CD14-positive monocyte (primary cell): ENCODE results near the gene GALNS. TPM values are rescaled to one million over a fixed set of nuclear protein-coding genes. Genes with fewer than 3 reads are reported as not detected.
A peak's percentile ranks its signal among the peaks of the same experiment; 100 is the strongest.

Experiments
- DNase-seq, 3 donors: peaks; one replicate each; pipeline ENCODE4 v3.0.0-alpha.2; 2011 to 2022
- H2AFZ ChIP-seq: 2 replicates; pipeline ENCODE4 v1.6.0; 2012; ENCODE audit warnings: mild to moderate bottlenecking, low read depth, low read length, inconsistent platforms; ENCODE audit not compliant: insufficient read depth, poor library complexity, severe bottlenecking
- H3K27ac ChIP-seq, 2 donors: 1 replicate in 1 of 2; 2 replicates in 1 of 2; pipeline ENCODE4 v1.5.1; 2012 to 2013; ENCODE audit warnings: low read length in 2 of 2, control low read depth in 1 of 2, inconsistent platforms in 1 of 2, low read depth in 1 of 2, mild to moderate bottlenecking in 1 of 2
- H3K27me3 ChIP-seq, 2 donors: one replicate each; pipeline versions ENCODE4 v1.6.0 to v1.6.1; 2011 to 2013; ENCODE audit warnings: low read length in 2 of 2; ENCODE audit not compliant: control insufficient read depth in 2 of 2, insufficient read depth in 2 of 2
- H3K36me3 ChIP-seq, 2 donors: replicated peaks in 1 of 2; 1 replicate in 1 of 2; 2 replicates in 1 of 2; pipeline versions ENCODE4 v1.5.1 to v1.6.1; 2012 to 2013; ENCODE audit warnings: low read length in 2 of 2, control low read depth in 1 of 2, inconsistent platforms in 1 of 2, mild to moderate bottlenecking in 1 of 2; ENCODE audit not compliant: insufficient read depth in 2 of 2, control insufficient read depth in 1 of 2
- H3K4me1 ChIP-seq, 2 donors: 1 replicate in 1 of 2; 2 replicates in 1 of 2; pipeline versions ENCODE4 v1.5.1 to v1.6.1; 2012 to 2013; ENCODE audit warnings: low read length in 2 of 2, control low read depth in 1 of 2, inconsistent platforms in 1 of 2, mild to moderate bottlenecking in 1 of 2, moderate library complexity in 1 of 2; ENCODE audit not compliant: insufficient read depth in 2 of 2, control insufficient read depth in 1 of 2
- H3K4me2 ChIP-seq: replicated peaks from 2 replicates; pipeline ENCODE3; 2012; ENCODE audit warnings: low read length, moderate library complexity, mild to moderate bottlenecking; ENCODE audit not compliant: poor library complexity, severe bottlenecking; ENCODE audit errors: extremely low read depth
- H3K4me3 ChIP-seq, 3 experiments: fragments of 200-600 bp in 1 of 3; sonication (generic) in 1 of 3; replicated peaks in 1 of 3; 1 replicate in 2 of 3; 2 replicates in 1 of 3; pipeline ENCODE4 v1.5.1; 2011 to 2013; ENCODE audit warnings: low read length in 3 of 3, mild to moderate bottlenecking in 3 of 3, control low read depth in 2 of 3, low read depth in 2 of 3, inconsistent platforms in 1 of 3, moderate library complexity in 1 of 3
- H3K79me2 ChIP-seq: 2 replicates; pipeline ENCODE4 v1.6.0; 2012; ENCODE audit warnings: mild to moderate bottlenecking, control low read depth, inconsistent platforms, low read length, moderate library complexity; ENCODE audit not compliant: insufficient read depth
- H3K9ac ChIP-seq: 2 replicates; pipeline ENCODE4 v1.6.0; 2017; ENCODE audit warnings: low read length, mild to moderate bottlenecking; ENCODE audit not compliant: insufficient read depth, poor library complexity, severe bottlenecking
- H3K9me3 ChIP-seq, 2 donors: replicated peaks in 1 of 2; 1 replicate in 1 of 2; 2 replicates in 1 of 2; pipeline versions ENCODE4 v1.5.1 to v1.6.1; 2012 to 2013; ENCODE audit warnings: low read length in 2 of 2, control low read depth in 1 of 2; ENCODE audit not compliant: control insufficient read depth in 1 of 2, insufficient read depth in 1 of 2
- H4K20me1 ChIP-seq: 2 replicates; pipeline ENCODE4 v1.6.0; 2012; ENCODE audit warnings: mild to moderate bottlenecking, low read length, control low read depth, moderate library complexity; ENCODE audit not compliant: insufficient read depth
- H3K27ac Mint-ChIP-seq, 7 donors: one replicate each; pipeline ENCODE4 v1.8.0; 2020; ENCODE audit warnings: mild to moderate bottlenecking in 7 of 7, mixed read lengths in 7 of 7, moderate library complexity in 6 of 7, inconsistent platforms in 2 of 7
- H3K27me3 Mint-ChIP-seq, 3 donors: one replicate each; pipeline ENCODE4 v1.8.0; 2021 to 2022; ENCODE audit warnings: low read depth in 3 of 3, mild to moderate bottlenecking in 3 of 3, mixed read lengths in 3 of 3, moderate library complexity in 3 of 3, inconsistent platforms in 1 of 3
- H3K36me3 Mint-ChIP-seq, 2 donors: one replicate each; pipeline ENCODE4 v1.8.0; 2020; ENCODE audit warnings: mixed read lengths in 2 of 2, inconsistent platforms in 1 of 2, mild to moderate bottlenecking in 1 of 2
- H3K4me1 Mint-ChIP-seq: one replicate; pipeline ENCODE4 v1.8.0; 2020; ENCODE audit warnings: mild to moderate bottlenecking, mixed read lengths
- H3K4me3 Mint-ChIP-seq, 2 donors: one replicate each; pipeline ENCODE4 v1.8.0; 2020; ENCODE audit warnings: mild to moderate bottlenecking in 2 of 2, mixed read lengths in 2 of 2, moderate library complexity in 1 of 2
- H3K9me3 Mint-ChIP-seq, 7 donors: one replicate each; pipeline ENCODE4 v1.8.0; 2020 to 2022; ENCODE audit warnings: mixed read lengths in 7 of 7, mild to moderate bottlenecking in 6 of 7, moderate library complexity in 6 of 7, inconsistent platforms in 2 of 7
- WGBS: methylation state at CpG from one replicate; pipeline ENCODE4 v1.1.5; 2013; ENCODE audit warnings: missing lambda C conversion rate; ENCODE audit not compliant: insufficient coverage; 5-methylcytosine and 5-hydroxymethylcytosine counted together
- intact Hi-C, 2 donors: fragments of 100-400 bp; cut with micrococcal nuclease; formaldehyde crosslinking; loops; one replicate each; pipeline versions ENCODE4 v1.15.0 to v1.15.1; 2023
- polyA plus RNA-seq, 3 donors: library from polyadenylated mRNA; depleted of rRNA in 1 of 3; unstranded in 2 of 3; stranded (reverse) in 1 of 3; fragments of 300-500 nt in 2 of 3; fragments of >200 nt in 1 of 3; fragmentation: Illumina TruSeq in 2 of 3; gene quantifications; 1 replicate in 2 of 3; 2 replicates in 1 of 3; pipeline ENCODE4 v1.2.3, GENCODE V29; 2012 to 2021
- TF ChIP-seq, protein P1 (sequence below): fragments of 200-600 bp; IDR thresholded peaks from one replicate; pipeline ENCODE4 v1.8.0; 2022; ENCODE audit warnings: antibody characterized with exemption, mild to moderate bottlenecking

GALNS gene
- polyA plus RNA-seq, 3 donors: 20.2 to 34.4 (median 32.2) TPM

DNA sequence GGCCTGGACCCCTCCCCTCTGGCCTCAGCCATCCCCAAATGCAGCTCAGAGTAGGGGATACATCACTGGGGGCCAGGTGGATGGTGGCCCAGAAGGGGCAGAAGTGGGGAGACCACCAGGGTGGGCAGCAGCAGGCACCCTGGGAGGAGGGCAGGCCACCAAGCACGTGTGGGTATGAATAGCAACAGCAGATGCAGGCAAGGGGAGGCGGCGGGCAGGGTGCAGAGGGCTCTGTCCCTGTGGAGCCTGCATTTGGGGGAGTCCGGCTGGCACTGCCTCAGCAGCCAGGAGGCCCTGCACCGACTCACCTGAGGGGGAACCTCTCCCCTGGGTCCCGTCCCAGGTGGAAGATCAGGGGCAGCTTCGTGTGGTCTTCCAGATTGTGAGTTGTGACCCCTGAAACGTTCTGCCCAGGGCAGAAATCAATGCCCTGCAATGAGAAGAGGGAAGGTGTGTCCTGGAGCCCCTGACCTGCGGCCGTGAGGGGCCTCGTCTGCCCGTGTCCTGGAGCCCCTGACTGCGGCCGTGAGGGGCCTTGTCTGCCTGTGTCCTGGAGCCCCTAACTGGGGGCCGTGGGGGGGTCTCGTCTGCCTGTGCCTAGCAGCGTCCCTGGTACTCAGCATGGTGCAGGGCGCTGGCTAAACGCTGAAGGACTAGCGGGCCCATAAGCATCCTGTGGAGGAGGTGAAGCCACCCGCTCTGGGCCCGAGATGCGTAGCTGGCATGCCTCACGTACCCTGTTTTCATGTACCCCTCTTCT lies 34.3 kb downstream of the GALNS start:
- peak overlapping the region in 1 of 7 donors; percentile 34 for H3K27ac Mint-ChIP-seq
- H3K27ac ChIP-seq: no peak overlapping the region

DNA sequence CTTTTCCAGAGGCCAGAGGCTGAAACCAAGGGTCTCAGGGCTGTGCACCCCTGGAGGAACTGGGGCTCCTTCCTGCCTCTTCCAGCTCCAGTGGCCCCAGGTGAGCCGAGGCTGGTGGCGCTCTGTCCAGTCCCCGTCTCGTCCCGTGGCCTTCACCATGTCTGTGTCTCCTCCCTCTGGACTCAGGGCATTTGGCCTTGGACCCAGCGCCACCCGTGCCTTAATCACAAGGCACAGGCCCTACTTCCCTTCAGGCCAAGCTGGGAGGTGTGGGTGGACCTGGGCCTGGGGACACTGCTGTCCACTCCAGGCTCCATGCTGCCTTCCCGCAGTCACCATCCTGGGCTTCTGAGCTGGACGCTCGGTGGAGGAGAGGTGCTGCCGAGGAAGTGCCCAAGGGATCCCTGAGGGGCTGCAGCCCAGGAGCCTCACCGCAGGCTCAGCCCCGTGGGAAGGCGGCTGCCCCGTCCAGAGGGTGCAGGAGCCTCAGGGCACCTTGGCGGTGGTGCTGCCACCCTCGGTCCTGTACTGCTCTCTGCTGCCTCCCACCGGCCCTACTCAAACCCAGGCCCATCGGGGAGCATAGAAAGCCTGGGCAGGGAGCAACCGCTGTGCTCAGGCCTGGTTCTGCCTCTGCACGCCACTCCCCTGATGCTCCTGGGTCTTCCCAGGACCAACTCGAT lies 35.4 kb downstream of the GALNS start:
- TF ChIP-seq, protein P1, sequence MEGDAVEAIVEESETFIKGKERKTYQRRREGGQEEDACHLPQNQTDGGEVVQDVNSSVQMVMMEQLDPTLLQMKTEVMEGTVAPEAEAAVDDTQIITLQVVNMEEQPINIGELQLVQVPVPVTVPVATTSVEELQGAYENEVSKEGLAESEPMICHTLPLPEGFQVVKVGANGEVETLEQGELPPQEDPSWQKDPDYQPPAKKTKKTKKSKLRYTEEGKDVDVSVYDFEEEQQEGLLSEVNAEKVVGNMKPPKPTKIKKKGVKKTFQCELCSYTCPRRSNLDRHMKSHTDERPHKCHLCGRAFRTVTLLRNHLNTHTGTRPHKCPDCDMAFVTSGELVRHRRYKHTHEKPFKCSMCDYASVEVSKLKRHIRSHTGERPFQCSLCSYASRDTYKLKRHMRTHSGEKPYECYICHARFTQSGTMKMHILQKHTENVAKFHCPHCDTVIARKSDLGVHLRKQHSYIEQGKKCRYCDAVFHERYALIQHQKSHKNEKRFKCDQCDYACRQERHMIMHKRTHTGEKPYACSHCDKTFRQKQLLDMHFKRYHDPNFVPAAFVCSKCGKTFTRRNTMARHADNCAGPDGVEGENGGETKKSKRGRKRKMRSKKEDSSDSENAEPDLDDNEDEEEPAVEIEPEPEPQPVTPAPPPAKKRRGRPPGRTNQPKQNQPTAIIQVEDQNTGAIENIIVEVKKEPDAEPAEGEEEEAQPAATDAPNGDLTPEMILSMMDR: no peak
- H3K36me3 ChIP-seq: peaks cover 38 to 41% of the 10 kb centered on the region in 2 donors
- no peaks in the 10 kb centered on the region for H3K27me3 Mint-ChIP-seq
- peaks cover 0 to 3% (median 0%) of the 10 kb centered on the region in 7 donors for H3K9me3 Mint-ChIP-seq
- no peak overlapping the region for H3K4me3 Mint-ChIP-seq
- intact Hi-C loops: no loop called here
- no peak overlapping the region for H3K4me2 ChIP-seq
- H4K20me1 ChIP-seq: peaks cover 4% of the 10 kb centered on the region
- H3K4me1 ChIP-seq: no peaks in the 10 kb centered on the region
- no peaks in the 10 kb centered on the region for H3K4me1 Mint-ChIP-seq
- H3K9me3 ChIP-seq: no peaks in the 10 kb centered on the region
- H3K9ac ChIP-seq: no peak overlapping the region
- no peak overlapping the region for H2AFZ ChIP-seq
- H3K27ac Mint-ChIP-seq: peak overlapping the region in 1 of 7 donors; percentile 62
- WGBS: 95% methylated on average over 21 of the region's 22 CpGs
- peaks cover 20 to 53% of the 10 kb centered on the region in 2 donors for H3K36me3 Mint-ChIP-seq
- DNase-seq: no peak
- no peak overlapping the region for H3K27ac ChIP-seq
- H3K27me3 ChIP-seq: no peaks in the 10 kb centered on the region
- no peaks in the 10 kb centered on the region for H3K79me2 ChIP-seq
- no peak overlapping the region for H3K4me3 ChIP-seq

More for the DNA sequence above, 34.3 kb downstream of the GALNS start:
- Mint-ChIP-seq H3K4me1 (no peaks in the 10 kb centered on the region), H3K9me3 (peaks cover 0 to 3% (median 0%) of the 10 kb centered on the region in 7 donors), H3K27me3 (no peaks in the 10 kb centered on the region), H3K4me3 (no peak overlapping the region), H3K36me3 (peaks cover 20 to 59% of the 10 kb centered on the region in 2 donors)
- intact Hi-C loops: no loop called here
- Histone ChIP-seq H4K20me1 (peaks cover 8% of the 10 kb centered on the region), H3K4me2 (no peak overlapping the region), H3K4me1 (no peaks in the 10 kb centered on the region), H2AFZ (no peak overlapping the region), H3K36me3 (peaks cover 44 to 48% of the 10 kb centered on the region in 2 donors), H3K9me3 (no peaks in the 10 kb centered on the region), H3K9ac (no peak overlapping the region), H3K79me2 (no peaks in the 10 kb centered on the region), H3K4me3 (no peak overlapping the region), H3K27me3 (no peaks in the 10 kb centered on the region)
- DNase-seq: no peak
- 95% methylated on average over 20 of the region's 24 CpGs for WGBS
- TF ChIP-seq, protein P1: no peak
